Tibial artery (tissue), 4 donors: ENCODE measurements around the gene BPIFB3.
"Not testable (repeated sequence)": the region's sequence is repeated elsewhere in the genome, so short reads cannot be mapped to it uniquely, and the experiment has no call there.

Experiments
- DNase-seq, 2 donors: peaks; one replicate each; pipeline ENCODE4 v3.0.0-alpha.2; 2019
- H3K27ac ChIP-seq, 2 donors: fragments of 200-600 bp; sonication (generic) in 1 of 2; 1 replicate in 1 of 2; 2 replicates in 1 of 2; pipeline ENCODE4 v1.5.1; 2018 to 2019; ENCODE audit warnings: mild to moderate bottlenecking in 1 of 2
- H3K27me3 ChIP-seq, 2 donors: fragments of 200-600 bp; sonication (generic) in 1 of 2; one replicate each; pipeline versions ENCODE4 v1.5.1 to v1.6.0; 2016 to 2019
- H3K36me3 ChIP-seq, 3 donors: fragments of 200-600 bp; sonication (generic) in 2 of 3; one replicate each; pipeline ENCODE4 v1.5.1; 2016 to 2019; ENCODE audit warnings: mild to moderate bottlenecking in 2 of 3
- H3K4me1 ChIP-seq, 4 donors: fragments of 200-600 bp; sonication (generic) in 2 of 4; 1 replicate in 3 of 4; 2 replicates in 1 of 4; pipeline ENCODE4 v1.5.1; 2016 to 2019
- H3K4me3 ChIP-seq, 2 donors: fragments of 200-600 bp; sonication (generic) in 1 of 2; 1 replicate in 1 of 2; 2 replicates in 1 of 2; pipeline ENCODE4 v1.5.1; 2018 to 2019; ENCODE audit warnings: mild to moderate bottlenecking in 2 of 2
- H3K9me3 ChIP-seq, 3 donors: fragments of 200-600 bp; sonication (generic) in 1 of 3; one replicate each; pipeline ENCODE4 v1.5.1; 2016 to 2019
- CTCF ChIP-seq, 2 experiments: fragments of 200-600 bp in 1 of 2; fragments of 450-650 bp in 1 of 2; IDR thresholded peaks; one replicate each; pipeline ENCODE4 v1.5.1; 2017 to 2019; ENCODE audit warnings: antibody characterized with exemption in 2 of 2, mild to moderate bottlenecking in 1 of 2, moderate library complexity in 1 of 2
- intact Hi-C: fragments of 100-400 bp; cut with DNase I; formaldehyde crosslinking; loops from one replicate; pipeline ENCODE4 v1.15.0; 2023; ENCODE audit warnings: low total_unique reads

The BPIFB3 gene

DNA sequence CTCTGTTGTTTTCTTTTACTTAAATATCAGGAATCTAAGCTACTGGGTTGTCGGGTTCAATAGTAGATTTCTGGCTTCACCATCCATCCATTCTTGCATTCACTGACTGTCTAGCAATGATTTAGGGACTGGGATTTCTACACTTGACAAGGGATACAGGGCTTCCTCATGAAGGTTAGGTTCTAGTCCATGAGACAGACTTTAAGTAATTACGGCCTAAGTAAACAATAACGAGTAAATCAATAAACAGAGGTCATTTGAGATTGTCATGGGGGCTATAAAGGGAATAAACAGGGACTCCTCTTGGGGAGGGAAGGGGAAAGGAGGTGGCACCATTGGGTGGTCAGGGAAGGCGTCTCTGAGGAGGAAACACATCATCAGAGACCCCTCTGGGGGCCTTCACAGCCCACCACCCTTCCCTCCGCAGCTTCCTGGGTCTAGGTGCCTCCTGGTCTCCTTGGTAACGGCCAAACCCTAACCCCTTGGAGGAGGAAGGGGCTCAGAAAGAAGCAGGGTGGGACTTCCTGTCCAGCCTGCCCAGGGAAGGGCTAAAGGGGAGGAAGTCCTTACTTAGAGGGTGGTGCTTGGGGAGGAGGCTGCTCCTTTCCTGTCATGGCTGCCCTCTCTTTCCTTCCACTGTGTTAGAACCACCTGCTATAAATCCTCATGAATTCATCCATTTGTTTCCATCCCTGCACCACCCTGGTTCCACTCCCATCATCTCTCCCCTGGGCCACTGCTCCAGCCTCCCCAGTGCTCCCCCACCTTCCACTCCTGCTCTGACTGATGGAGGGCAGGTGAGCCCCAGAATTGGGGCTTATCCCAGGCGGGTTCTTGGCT lies 59.1 kb downstream of the BPIFB3 start:
- Histone ChIP-seq H3K27ac (no peak overlapping the region), H3K9me3 (no peaks in the 10 kb centered on the region), H3K4me1 (no peaks in the 10 kb centered on the region), H3K4me3 (no peak overlapping the region), H3K27me3 (peaks cover 0 to 14% of the 10 kb centered on the region in 2 donors), H3K36me3 (no peaks in the 10 kb centered on the region)
- intact Hi-C loops: no loop called here
- DNase-seq: no peak
- no peak for TF ChIP-seq CTCF (IDR thresholded peaks at IDR 0.05)

- no peak for DNase-seq
- no peak overlapping the region for H3K4me3 ChIP-seq
- TF ChIP-seq CTCF (IDR thresholded peaks at IDR 0.05): no peak
- H3K4me1 ChIP-seq: no peaks in the 10 kb centered on the region
- H3K27ac ChIP-seq: no peak overlapping the region
- intact Hi-C loops: no loop called here
- peaks cover 0 to 14% of the 10 kb centered on the region in 2 donors for H3K27me3 ChIP-seq
- H3K36me3 ChIP-seq: no peaks in the 10 kb centered on the region
- H3K9me3 ChIP-seq: no peaks in the 10 kb centered on the region
These were observed 59.7 kb downstream of the BPIFB3 start for GRCh38 chr20:33113387-33113908.

- H3K4me1 ChIP-seq, H3K9me3 ChIP-seq, intact Hi-C loops, DNase-seq, H3K27ac ChIP-seq, H3K36me3 ChIP-seq, H3K4me3 ChIP-seq: not testable (repeated sequence)
- peaks cover 0 to 14% of the 10 kb centered on the region in 2 donors for H3K27me3 ChIP-seq
These were observed 61.8 kb downstream of the BPIFB3 start for GRCh38 chr20:33115501-33115900.

DNA sequence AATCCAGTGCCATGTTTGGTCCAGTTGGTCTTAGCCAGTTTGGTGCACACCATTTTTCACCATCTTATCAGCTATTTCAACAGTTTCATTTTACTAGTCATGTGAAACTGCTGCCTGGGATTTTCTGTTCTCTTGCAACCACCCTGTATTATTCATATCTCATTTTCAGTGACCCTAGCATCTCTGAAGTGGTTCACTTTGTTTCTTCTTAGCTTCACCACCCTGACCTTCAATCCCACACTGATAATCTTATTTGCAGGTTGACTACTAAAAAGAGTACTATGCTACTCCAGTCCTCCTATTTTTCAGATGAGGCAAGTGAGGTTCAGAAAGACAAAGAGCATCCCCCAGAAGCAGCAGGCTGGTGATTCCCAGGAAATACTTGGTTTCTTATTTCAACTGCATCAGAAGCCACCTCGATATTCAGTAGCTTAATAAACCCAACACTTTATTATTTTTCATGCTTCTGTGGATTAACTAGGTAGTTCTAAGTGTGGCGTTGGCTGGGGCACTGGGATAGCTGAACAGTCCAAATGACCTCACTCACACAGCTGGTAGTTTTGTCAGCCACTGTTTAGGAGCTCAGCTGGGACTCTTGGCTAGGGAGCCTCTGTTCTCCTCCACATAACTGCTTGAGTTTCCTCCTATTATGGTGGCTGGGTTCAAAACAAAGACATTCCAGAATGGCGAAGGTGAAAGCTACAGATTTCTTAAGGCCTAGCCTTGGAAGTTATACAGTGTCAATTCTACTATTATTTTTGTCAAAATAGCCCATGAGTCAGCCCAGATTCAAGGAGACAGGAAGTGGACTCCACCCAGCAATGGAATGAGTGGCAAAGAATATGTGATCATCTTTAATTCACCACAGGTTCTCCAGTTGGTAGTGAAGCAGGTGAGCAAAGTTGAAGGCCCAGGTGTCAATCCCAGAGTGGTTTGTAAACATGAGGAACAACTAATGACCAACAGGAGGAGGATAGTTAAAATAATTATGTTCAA lies 66.3 kb downstream of the BPIFB3 start:
- DNase-seq: no peak
- H3K27me3 ChIP-seq: no peaks in the 10 kb centered on the region
- H3K4me1 ChIP-seq: no peaks in the 10 kb centered on the region
- no peak overlapping the region for H3K27ac ChIP-seq
- no peaks in the 10 kb centered on the region for H3K36me3 ChIP-seq
- intact Hi-C loops: no loop called here
- H3K9me3 ChIP-seq: no peaks in the 10 kb centered on the region
- TF ChIP-seq CTCF (IDR thresholded peaks at IDR 0.05): no peak
- no peak overlapping the region for H3K4me3 ChIP-seq

- no peaks in the 10 kb centered on the region for H3K36me3 ChIP-seq
- DNase-seq: no peak
- intact Hi-C loops: no loop called here
These were observed 67.2 kb downstream of the BPIFB3 start for GRCh38 chr20:33120934-33121333.

GRCh38 chr20:33122297-33122696 lies 68.6 kb downstream of the BPIFB3 start:
- H3K36me3 ChIP-seq, H3K9me3 ChIP-seq, intact Hi-C loops, H3K4me3 ChIP-seq, H3K4me1 ChIP-seq, H3K27ac ChIP-seq, H3K27me3 ChIP-seq, DNase-seq: not testable (repeated sequence)

More at GRCh38 chr20:33120934-33121333, 67.2 kb downstream of the BPIFB3 start:
- Histone ChIP-seq H3K4me1 (no peaks in the 10 kb centered on the region), H3K27me3 (no peaks in the 10 kb centered on the region), H3K27ac (no peak overlapping the region), H3K9me3 (no peaks in the 10 kb centered on the region), H3K4me3 (no peak overlapping the region)
- TF ChIP-seq CTCF (IDR thresholded peaks at IDR 0.05): no peak
